GM12892 (cell line): ENCODE data around the gene IFT22. TPM values are rescaled to one million over a fixed set of nuclear protein-coding genes. Genes with fewer than 3 reads are reported as not detected.
A peak's percentile ranks its signal among the peaks of the same experiment; 100 is the strongest.
"Not testable (repeated sequence)": the region's sequence is repeated elsewhere in the genome, so short reads cannot be mapped to it uniquely, and the experiment has no call there.

ENCODE experiments used
- DNase-seq: peaks from one replicate; pipeline ENCODE4 v3.0.0; 2011; ENCODE audit not compliant: insufficient read length
- FAIRE-seq: peaks from 2 replicates; lab custom pipeline; 2011; peaks lifted over from hg19 to GRCh38; lab: Jason Lieb, UNC
- POLR2A ChIP-seq: IDR thresholded peaks from 2 replicates; pipeline ENCODE4 v1.6.1; 2011; ENCODE audit warnings: low read depth, low read length, control low read depth
- POLR2AphosphoS5 ChIP-seq: IDR thresholded peaks from 2 replicates; pipeline ENCODE4 v1.6.1; 2011; ENCODE audit warnings: low read depth, low read length, control low read depth
- TAF1 ChIP-seq: IDR thresholded peaks from 2 replicates; pipeline ENCODE4 v1.6.1; 2011; ENCODE audit warnings: low read depth, mild to moderate bottlenecking, control low read depth, low read length, borderline replicate concordance
- polyA plus RNA-seq: library from polyadenylated mRNA; unstranded; fragments of >200 nt; gene quantifications from one replicate; pipeline ENCODE4 v1.2.1, GENCODE V29; 2012; ENCODE audit warnings: missing spikeins, inconsistent platforms; ENCODE audit not compliant: missing spikeins

IFT22 gene
- polyA plus RNA-seq = 14.9 TPM

DNA sequence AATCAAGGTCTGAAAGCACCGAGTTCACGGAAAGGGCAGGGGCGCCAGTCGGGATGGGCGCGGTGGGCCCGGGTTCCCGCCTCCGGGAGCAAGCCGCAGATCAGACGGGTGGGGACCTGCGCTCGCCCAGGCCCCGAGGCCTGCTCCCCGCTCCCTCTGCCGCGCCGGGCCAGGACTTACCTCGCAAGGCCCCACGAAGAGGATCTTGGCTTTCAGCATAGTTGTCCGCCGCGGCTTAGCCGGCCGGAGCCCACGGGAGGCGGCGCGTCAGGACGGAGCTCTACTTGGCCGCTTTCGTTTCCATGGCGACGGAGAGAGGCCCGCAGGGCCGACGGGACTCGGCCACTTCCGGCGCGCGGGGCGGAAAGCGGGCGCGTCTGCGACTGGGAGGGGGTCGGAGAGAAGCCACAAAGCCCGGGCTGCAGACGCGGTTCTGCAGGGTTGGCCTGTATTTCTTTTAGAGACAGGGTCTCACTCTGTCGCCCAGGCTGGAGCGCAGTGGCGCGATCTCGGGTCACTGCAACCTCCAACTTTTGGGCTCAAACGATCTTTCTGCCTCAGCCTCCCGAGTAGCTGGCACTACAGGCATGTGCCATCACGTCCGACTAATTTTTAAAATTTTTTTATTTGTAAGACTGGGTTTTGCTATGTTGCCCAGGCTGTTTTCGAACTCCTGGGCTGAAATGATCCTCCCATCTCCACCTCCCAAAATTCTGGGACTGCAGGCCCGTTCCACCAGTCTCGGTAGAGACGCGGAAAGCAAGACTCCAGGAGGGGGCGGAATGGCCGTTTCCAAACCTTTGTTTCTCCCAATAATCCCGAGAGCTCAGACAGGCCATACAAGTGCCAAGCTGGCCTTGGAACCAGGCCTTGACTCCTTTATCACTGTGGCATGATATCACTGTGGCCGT lies at the start of gene IFT22:
TSS of gene IFT22 (minus strand) at position 322 of the 911 bp plus-strand sequence. CDS start at position 219, 103 bp downstream.
- FAIRE-seq (peak; percentile 89), DNase-seq (peak; percentile 97)
- peak; percentile 65 for TF ChIP-seq POLR2A
- TF ChIP-seq POLR2AphosphoS5 = 0 out of 2 replicates have a peak, but pooled peaks have one; percentile 45
- peak; percentile 55 for TF ChIP-seq TAF1

DNA sequence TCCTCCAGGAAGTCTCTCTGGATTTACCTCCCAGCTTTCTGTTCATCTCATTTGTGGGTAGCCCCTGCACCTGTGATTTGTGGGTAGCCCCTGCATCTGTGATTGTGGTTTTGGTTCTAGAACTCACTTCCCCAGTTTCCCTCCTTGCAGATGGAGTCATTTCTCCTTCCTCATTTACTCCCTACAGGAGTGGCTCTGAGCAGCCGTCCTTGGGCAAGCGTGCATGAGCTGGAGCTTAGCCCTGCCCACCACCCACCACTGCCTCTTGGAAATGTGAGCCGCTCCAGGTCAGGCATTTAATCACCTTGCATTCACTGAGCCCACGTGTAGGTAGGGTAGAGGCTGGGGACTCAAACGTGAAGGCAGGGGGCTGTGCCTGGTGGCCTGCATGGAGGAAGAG lies 49.2 kb upstream of the IFT22 start:
- no peak for FAIRE-seq
- TF ChIP-seq TAF1 (no peak), POLR2A (no peak), POLR2AphosphoS5 (no peak)
- no peak for DNase-seq

DNA sequence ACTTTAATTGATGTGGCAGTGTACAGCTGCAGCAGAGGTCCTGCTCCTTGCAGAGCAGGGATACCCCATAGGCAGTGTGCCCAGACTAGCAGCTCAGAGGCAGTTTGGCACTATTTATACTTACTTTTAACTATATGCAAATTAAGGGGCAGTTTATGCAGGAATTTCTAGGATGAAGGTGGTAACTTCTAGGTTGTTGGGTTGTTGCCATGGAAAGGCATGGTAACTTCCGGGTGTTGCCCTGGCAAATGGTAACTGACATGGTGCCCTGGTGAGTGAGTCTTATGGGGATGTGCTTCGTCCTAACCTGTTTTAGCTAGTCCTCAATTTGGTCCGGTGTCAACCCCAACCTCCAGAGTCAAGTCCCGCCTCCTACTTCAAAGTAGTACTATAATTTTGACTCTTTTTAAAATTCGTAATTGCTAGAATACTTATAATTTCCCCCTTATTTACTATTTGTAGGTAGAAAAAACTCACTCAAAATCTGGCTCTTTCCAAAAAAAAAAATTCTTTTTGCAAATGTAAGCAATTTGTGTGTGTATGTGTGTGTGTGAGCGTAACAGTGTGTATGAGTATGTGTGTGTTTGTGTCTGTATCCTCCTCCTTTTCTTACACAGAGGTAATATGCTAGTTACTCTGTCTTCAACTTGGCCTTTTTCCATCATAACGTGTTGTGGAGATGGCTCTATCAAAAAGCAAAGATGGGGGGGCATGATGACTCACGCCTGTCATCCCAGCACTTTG lies 47.0 kb upstream of the IFT22 start:
- DNase-seq (no peak), FAIRE-seq (no peak)
- no peak for TF ChIP-seq POLR2A
- TF ChIP-seq POLR2AphosphoS5 = no peak
- no peak for TF ChIP-seq TAF1

DNA sequence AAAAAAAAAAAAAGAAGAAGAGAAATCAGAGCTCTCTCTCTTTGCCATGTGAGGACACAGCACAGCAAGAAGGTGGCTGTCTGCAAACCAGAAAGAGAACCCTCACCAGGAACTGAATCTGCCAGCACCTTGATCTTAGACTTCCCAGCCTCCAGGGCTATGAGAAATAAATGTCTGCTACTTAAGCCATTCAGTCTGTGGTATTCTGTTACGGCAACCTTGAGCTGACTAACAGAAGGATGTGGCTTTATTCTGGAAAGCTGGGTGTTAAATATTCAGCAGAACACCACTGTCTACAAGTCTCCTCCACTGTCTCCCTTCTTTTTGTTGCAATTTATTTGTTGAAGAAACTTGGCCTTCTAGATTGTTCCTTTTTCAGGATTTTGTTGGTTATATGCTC lies 46.1 kb upstream of the IFT22 start:
- TF ChIP-seq POLR2AphosphoS5 = no peak
- no peak for TF ChIP-seq POLR2A
- TF ChIP-seq TAF1 = no peak
- FAIRE-seq (no peak), DNase-seq (no peak)

DNA sequence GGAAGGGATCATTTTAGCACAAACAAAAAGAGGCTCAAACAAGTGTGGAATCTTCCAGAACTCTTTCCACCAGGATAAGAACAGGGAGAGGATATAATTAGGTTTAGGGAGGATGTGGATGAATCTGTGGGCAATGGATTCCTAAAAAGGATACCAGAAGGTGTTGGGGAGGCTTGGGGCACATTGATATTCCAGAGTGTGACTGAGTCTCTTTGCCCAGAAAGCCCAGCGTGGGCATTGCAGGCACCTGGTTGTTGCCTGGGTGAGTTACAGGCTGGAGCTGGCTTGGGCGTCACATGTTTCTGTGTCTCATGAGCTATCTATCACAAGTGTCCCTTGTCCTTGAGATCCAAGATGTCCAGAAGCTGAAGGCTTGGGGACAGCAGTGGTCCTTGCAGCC lies 44.3 kb upstream of the IFT22 start:
- DNase-seq = no peak
- no peak for TF ChIP-seq TAF1
- TF ChIP-seq POLR2A = no peak
- TF ChIP-seq POLR2AphosphoS5 = no peak

DNA sequence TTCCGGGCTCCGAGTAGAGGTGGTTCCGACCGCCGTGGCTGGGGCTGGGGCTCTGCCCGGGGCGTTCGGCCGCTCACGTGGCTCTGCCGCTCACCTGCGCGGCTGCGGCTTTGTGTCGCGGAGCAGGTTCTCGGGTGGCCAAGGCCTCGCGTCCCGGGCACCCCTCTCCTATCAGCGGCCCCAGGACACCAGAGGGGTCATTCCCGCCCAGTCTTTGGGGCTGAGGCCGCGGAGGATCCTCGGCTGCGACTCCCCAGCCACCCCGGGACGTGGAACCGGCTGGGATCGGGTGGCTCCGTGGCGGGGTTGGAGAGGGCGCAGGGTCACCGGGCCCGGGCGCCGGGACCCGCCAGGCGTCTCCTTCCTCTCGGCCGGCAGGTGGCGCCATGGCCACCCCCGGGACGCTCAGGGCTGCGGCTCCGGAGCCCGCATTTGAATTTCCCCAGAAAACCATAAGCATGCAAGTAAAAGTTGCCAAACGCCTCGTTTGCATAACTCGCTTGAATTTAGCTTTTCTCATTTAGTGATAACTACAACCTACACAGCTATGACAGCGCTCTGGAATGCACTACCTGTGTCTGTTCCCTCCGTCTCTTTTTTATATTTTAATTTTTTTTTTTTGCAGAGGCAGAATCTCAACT lies 42.2 kb upstream of the IFT22 start:
- DNase-seq (peak; percentile 86), FAIRE-seq (peak; percentile 74)
- TF ChIP-seq POLR2A (no peak), POLR2AphosphoS5 (no peak), TAF1 (no peak)

More for the DNA sequence above, 44.3 kb upstream of the IFT22 start:
- FAIRE-seq = no peak

DNA sequence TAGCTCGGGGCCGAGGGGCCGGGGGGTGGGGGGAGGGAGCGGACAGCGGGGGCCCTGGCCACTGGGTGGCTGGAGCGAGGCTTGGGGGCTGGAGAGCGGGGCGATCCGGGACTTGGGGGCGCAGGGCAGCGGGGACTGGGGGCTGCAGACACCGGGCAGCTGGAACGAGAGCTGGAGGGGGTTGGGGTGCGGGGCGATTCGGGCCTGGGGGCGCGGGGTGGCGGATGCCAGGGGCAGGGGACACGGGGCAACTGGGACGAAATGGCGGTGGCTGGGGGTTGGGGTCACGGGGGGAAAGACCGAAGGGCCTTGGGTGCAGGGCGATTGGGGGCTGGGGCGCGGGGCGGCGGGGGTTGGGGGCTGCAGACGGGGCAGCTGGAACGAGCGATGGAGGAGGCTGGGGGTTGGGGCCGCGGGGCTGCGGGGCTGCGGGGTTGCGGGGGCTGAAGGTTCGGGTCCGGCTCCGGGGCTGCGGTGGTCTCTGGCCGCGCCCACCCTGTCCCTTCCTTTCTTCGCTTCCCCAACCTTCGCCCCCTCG lies 41.7 kb upstream of the IFT22 start:
- FAIRE-seq (no peak), DNase-seq (no peak)
- TF ChIP-seq POLR2A = no peak
- no peak for TF ChIP-seq TAF1

DNA sequence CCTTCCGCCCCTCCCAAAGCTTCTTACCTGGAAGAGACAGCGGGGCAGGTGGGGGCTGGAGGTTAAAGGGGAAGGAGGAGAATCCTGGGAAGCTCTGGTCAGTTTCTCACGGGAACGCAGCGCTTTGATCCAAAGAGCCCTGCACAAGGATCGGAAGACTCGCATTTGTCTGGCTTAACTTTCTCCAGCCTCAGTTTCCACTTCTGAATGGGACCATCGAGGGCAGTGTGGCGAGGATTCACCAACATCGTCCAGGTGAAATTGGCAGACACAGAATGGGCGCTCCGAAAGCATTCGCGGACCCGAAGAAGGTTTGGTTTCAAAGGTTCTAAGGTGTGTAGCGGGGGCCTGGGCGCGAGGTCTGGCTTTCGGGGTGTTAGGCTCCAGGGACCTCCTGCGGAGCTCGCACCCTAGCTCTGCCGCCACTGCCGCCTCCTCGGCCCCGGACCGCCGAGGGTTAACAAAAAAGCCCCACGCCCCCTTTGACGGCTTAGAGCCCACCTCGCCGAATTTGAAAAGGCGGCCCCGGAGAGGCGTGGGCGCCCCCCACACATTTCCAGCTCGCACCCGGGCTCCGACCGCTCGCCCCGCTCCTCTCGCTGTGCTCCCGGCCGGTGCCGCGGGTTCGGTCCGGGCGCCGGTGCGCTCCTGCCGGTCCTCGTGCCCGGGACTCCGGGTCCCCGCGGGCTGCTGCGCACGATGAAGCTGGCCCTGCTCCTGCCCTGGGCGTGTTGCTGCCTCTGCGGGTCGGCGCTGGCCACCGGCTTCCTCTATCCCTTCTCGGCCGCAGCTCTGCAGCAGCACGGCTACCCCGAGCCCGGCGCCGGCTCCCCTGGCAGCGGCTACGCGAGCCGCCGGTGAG lies 41.0 kb upstream of the IFT22 start, which contains the start of gene COL26A1:
TSS of gene COL26A1 (plus strand) at position 542 of the 862 bp plus-strand sequence. CDS start at position 700, 158 bp downstream.
- FAIRE-seq (no peak), DNase-seq (no peak)
- TF ChIP-seq TAF1 = no peak
- no peak for TF ChIP-seq POLR2AphosphoS5
- no peak for TF ChIP-seq POLR2A

DNA sequence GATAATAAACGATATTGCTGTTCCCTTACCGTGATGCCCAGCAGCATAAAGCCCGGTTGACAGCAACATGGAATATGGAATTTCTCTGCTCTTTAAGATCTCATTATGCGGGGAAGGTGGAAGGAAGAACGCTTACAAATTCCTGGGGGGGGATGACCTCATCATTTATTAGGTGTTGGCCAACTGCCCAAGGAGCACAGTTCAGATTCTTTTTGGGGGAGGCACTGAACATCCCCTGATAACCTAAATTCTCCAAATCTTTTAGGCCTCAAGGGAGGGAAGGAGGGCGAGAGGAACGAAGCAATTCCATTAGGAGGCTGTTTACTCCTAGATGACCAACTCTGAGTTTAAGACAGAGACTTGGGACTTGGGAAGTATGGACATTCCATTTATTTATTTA lies 35.8 kb upstream of the IFT22 start:
- no peak for TF ChIP-seq POLR2AphosphoS5
- TF ChIP-seq POLR2A = no peak
- TF ChIP-seq TAF1 = no peak
- DNase-seq (no peak), FAIRE-seq (no peak)

DNA sequence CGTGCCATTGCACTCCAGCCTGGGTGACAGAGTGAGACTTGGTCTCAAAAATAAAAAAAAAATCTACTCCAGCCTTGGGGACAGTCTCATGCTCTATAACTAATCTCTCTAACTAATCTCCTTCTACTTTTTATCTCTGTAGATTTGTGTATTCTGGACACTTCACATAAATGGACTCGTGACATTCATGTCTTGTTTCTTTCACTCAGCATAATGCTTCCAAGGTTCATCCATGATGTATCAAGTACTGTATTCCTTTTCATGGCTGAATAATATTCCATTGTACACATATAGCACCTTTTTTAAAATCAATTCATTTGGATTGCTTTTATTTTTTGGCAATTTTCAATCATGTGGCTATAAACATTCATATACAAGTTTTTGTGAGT lies 31.3 kb upstream of the IFT22 start:
- TF ChIP-seq TAF1 (no peak), POLR2AphosphoS5 (no peak), POLR2A (no peak)
- no peak for FAIRE-seq
- no peak for DNase-seq

DNA sequence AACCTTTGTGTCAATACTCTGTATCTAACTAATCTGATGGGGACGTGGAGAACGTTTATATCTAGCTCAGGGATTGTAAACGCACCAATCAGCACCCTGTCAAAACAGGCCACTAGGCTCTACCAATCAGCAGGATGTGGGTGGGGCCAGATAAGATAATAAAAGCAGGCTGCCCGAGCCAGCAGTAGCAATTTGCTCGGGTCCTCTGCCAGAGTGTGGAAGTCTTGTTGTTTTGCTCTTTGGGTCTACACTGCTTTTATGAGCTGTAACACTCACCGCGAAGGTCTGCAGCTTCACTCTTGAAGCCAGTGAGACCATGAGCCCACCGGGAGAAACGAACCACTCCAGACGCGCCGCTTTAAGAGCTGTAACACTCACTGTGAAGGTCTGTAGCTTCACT lies 27.7 kb upstream of the IFT22 start:
- FAIRE-seq, DNase-seq: not testable (repeated sequence)

DNA sequence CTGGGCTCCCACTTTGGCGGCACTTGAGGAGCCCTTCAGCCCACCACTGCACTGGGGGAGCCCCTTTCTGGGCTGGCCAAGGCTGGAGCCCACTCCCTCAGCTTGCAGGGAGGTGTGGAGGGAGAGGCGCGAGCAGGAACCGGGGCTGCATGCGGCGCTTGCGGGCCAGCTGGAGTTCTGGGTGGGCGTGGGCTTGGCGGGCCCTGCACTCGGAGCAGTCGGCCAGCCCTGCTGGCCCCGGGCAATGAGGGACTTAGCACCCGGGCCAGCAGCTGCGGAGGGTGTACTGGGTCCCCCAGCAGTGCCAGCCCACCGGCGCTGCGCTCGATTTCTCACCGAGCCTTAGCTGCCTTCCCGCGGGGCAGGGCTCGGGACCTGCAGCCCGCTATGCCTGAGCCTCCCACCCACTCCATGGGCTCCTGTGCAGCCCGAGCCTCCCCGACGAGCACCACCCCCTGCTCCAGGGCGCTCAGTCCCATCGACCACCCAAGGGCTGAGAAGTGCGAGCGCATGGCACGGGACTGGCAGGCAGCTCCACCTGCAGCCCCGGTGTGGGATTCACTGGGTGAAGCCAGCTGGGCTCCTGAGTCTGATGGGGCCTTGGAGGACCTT lies 26.9 kb upstream of the IFT22 start:
- not testable (repeated sequence) for FAIRE-seq, DNase-seq
